Left lung (tissue), 10 donors: ENCODE data around the gene KLHL3. TPM values are rescaled to one million over a fixed set of nuclear protein-coding genes. Genes with fewer than 3 reads are reported as not detected.

Experiments
- ATAC-seq: fragments of 200-7000 bp; cut with Tn5 transposase; one replicate; pipeline ENCODE4 v1.9.1; 2020; ENCODE audit warnings: moderate library complexity
- DNase-seq, 4 donors: peaks; one replicate each; pipeline ENCODE4 v3.0.0-alpha.2; 2013 to 2020
- H3K27ac ChIP-seq, 2 donors: fragments of 200-600 bp; sonication (generic) in 1 of 2; one replicate each; pipeline versions ENCODE4 v1.5.0 to v1.8.0; 2020 to 2021
- H3K27me3 ChIP-seq, 2 donors: fragments of 200-600 bp; sonication (generic) in 1 of 2; one replicate each; pipeline versions ENCODE4 v1.5.0 to v1.8.0; 2020 to 2021
- H3K36me3 ChIP-seq, 2 donors: fragments of 200-600 bp; sonication (generic) in 1 of 2; one replicate each; pipeline versions ENCODE4 v1.5.0 to v1.8.0; 2020 to 2021
- H3K4me1 ChIP-seq, 2 donors: fragments of 200-600 bp; one replicate each; pipeline ENCODE4 v1.8.0; 2021
- H3K4me3 ChIP-seq, 2 donors: fragments of 200-600 bp; sonication (generic) in 1 of 2; one replicate each; pipeline versions ENCODE4 v1.5.0 to v1.8.0; 2020 to 2021; ENCODE audit warnings: mild to moderate bottlenecking in 1 of 2
- H3K9me3 ChIP-seq, 2 donors: fragments of 200-600 bp; sonication (generic) in 1 of 2; one replicate each; pipeline versions ENCODE4 v1.5.0 to v1.8.0; 2020 to 2021
- intact Hi-C, 2 donors: fragments of 100-400 bp; cut with DNase I; formaldehyde crosslinking; loops; one replicate each; pipeline versions ENCODE4 v1.11.2 to v1.14.2; 2022
- polyA plus RNA-seq, 6 donors: library from polyadenylated mRNA; unstranded; fragments of 120-200 nt; gene quantifications; one replicate each; pipeline ENCODE4 v1.2.1, GENCODE V29; 2013; ENCODE audit not compliant: insufficient read length in 6 of 6
- total RNA-seq, 2 donors: library from RNA; stranded (reverse); fragmentation: NEBNext Ultra II Directional; extraction: Animal tissue kit (Norgen Biotek cat#: 25700); gene quantifications; one replicate each; pipeline ENCODE4 v1.2.1, GENCODE V29; 2021
- TF ChIP-seq, protein P1 (sequence below), 2 donors: fragments of 200-600 bp; sonication (generic) in 1 of 2; IDR thresholded peaks; one replicate each; pipeline versions ENCODE4 v1.5.0 to v1.8.0; 2021; ENCODE audit warnings: antibody characterized with exemption in 2 of 2
- donor health status: DM: no; HTN: yes; CAD: no.
- donor health status: DM: no; HTN: no; CAD: no.

KLHL3 gene
- total and polyA plus RNA-seq, 8 donors = 5.4 to 35.7 (median 29.7) TPM

DNA sequence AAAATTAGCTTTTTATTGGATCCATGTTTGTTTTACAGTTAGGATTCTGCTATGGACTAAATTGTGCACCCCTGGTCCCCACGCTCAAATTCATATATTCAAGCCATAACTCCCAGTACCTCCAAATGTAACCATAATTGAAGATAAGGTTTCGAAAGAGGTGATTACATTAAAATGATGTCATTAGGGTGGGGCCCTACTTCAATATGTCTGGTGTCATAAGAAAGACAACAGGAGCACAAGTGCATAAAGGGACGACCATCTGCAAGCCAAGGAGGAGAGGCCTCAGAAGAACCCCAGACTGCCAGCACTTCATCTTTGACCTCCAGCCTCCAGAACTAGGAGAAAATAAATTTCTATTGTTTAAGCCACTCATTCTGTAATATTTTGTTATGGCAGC, 25.7 kb upstream of the KLHL3 start:
- no peaks in the 10 kb centered on the region for H3K36me3 ChIP-seq
- no peak overlapping the region for H3K4me3 ChIP-seq
- no peak overlapping the region for H3K27ac ChIP-seq
- intact Hi-C loops = no loop called here
- DNase-seq = no peak
- no peaks in the 10 kb centered on the region for H3K27me3 ChIP-seq
- H3K9me3 ChIP-seq = no peaks in the 10 kb centered on the region
- H3K4me1 ChIP-seq = no peaks in the 10 kb centered on the region
- TF ChIP-seq, protein P1, sequence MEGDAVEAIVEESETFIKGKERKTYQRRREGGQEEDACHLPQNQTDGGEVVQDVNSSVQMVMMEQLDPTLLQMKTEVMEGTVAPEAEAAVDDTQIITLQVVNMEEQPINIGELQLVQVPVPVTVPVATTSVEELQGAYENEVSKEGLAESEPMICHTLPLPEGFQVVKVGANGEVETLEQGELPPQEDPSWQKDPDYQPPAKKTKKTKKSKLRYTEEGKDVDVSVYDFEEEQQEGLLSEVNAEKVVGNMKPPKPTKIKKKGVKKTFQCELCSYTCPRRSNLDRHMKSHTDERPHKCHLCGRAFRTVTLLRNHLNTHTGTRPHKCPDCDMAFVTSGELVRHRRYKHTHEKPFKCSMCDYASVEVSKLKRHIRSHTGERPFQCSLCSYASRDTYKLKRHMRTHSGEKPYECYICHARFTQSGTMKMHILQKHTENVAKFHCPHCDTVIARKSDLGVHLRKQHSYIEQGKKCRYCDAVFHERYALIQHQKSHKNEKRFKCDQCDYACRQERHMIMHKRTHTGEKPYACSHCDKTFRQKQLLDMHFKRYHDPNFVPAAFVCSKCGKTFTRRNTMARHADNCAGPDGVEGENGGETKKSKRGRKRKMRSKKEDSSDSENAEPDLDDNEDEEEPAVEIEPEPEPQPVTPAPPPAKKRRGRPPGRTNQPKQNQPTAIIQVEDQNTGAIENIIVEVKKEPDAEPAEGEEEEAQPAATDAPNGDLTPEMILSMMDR (IDR thresholded peaks at IDR 0.05) = no peak
- no peak for ATAC-seq

DNA sequence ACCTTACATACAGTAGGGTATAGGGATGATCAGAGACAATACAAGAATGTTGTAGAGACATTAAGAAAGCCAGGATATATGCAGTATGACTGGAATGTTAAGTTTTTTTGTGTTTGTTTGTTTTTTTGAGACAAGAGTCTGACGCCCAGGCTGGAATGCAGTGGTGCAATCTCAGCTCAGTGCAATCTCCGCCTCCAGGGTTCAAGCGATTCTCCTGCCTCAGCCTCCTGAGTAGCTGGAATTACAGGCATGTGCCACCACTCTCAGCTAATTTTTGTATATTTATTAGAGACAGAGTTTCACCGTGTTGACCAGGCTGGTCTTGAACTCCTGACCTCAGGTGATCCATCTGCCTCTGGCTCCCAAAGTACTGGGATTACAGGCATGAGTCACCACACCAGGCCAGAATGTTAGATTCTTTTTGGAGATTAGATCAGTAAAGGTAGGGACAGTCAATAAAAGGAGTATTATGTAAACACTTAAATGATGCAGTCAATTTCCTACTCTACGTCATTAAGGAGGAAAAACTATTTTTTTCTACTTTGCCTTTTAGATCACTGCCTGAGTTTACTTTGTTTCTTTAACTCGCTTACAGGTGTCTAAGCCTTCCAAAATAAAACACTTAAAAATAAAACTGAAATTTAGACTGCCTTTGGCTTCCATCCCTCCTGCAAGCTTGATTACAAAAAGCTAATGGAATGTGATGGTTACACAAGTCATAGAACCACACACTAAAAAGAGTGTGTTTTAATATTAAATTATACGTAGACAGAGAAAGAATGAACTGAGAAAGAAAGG, 25.0 kb upstream of the KLHL3 start:
- Histone ChIP-seq H3K27me3 (no peaks in the 10 kb centered on the region), H3K27ac (no peak overlapping the region), H3K4me3 (no peak overlapping the region), H3K36me3 (no peaks in the 10 kb centered on the region), H3K4me1 (no peaks in the 10 kb centered on the region), H3K9me3 (no peaks in the 10 kb centered on the region)
- DNase-seq (no peak), ATAC-seq (peak; percentile 74)
- intact Hi-C loops = no loop called here
- TF ChIP-seq, protein P1 (IDR thresholded peaks at IDR 0.05) = no peak

DNA sequence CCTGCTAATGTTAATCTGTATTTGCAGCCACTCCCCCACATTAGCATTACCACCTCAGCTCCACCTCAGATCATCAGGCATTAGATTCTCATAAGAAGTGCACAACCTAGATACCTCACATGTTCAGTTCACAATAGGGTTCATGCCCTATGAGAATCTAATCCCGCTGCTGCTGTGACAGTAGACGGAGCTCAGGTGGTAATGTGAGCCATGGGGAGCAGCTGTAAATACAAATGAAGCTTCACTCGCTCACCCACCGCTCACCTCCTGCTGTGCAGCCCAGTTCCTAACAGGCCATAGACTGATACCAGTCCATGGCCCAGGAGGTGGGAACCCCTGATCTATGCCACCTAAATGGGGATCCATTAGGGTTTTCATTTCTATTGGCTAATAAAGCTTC, 24.4 kb upstream of the KLHL3 start:
- Histone ChIP-seq H3K4me1 (peaks cover 0 to 2% of the 10 kb centered on the region in 2 donors), H3K4me3 (no peak overlapping the region), H3K27ac (no peak overlapping the region), H3K27me3 (no peaks in the 10 kb centered on the region), H3K9me3 (no peaks in the 10 kb centered on the region), H3K36me3 (no peaks in the 10 kb centered on the region)
- TF ChIP-seq, protein P1 (IDR thresholded peaks at IDR 0.05) = no peak
- intact Hi-C loops = no loop called here
- no peak for DNase-seq
- ATAC-seq = no peak

DNA sequence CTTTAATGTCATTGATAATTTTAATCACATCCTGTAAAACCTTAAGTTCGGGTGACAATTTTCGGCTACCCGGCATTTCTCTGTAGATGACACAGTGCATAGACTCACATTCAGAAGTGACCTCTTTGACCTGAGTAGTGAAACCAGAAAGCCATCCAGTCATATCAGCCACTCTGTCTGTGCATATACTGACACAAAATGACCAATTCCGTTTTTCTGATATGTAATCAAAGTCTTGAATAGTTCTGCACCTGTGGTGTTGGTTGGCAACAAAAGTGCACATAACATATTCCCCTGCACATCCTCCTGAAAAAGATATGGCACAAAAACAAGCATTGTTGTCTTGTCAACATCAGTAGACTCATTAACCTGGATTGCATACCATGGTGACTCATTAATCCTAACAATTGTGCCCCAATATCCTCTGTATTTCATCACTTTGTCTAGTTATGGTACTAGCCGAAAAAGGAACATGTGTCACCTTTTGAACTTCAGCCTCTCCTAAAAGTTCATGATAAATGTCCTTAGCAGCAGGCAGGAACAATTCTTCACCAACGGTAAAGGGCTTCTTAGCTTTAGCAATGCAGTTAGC, 22.9 kb upstream of the KLHL3 start:
- Histone ChIP-seq H3K4me1 (peaks cover 0 to 5% of the 10 kb centered on the region in 2 donors), H3K36me3 (no peaks in the 10 kb centered on the region), H3K27me3 (no peaks in the 10 kb centered on the region), H3K27ac (no peak overlapping the region), H3K9me3 (no peaks in the 10 kb centered on the region), H3K4me3 (no peak overlapping the region)
- TF ChIP-seq, protein P1 (IDR thresholded peaks at IDR 0.05) = no peak
- intact Hi-C loops = no loop called here
- DNase-seq (no peak), ATAC-seq (no peak)

DNA sequence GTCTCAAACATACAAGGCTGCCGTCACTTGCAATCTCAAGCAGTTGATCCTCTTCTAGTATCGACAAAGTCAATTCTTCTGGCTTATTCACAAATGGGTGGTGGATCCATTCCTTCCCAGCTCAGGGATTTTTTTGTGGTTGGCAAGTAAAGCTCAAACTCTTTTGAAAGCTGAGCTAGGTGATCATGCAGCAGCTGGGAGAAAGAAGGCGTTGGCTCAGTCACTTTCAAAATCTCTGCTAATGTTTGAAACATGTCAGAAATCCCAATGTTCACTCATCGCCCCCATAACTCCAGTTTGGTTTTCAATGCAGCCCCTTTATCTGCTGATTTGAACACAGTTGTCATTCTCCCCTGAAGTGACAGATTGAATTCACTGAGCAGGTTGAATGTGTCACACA, 22.2 kb upstream of the KLHL3 start:
- TF ChIP-seq, protein P1 (IDR thresholded peaks at IDR 0.05) = no peak

More for the DNA sequence above, 22.2 kb upstream of the KLHL3 start:
- ATAC-seq (no peak), DNase-seq (no peak)
- Histone ChIP-seq H3K27me3 (no peaks in the 10 kb centered on the region), H3K36me3 (no peaks in the 10 kb centered on the region), H3K4me3 (no peak overlapping the region), H3K27ac (no peak overlapping the region), H3K4me1 (peaks cover 0 to 5% of the 10 kb centered on the region in 2 donors), H3K9me3 (no peaks in the 10 kb centered on the region)
- intact Hi-C loops = no loop called here
